Peyer's patch (tissue), 4 donors: ENCODE measurements around the gene NT5DC3.

Experiments
- CTCF ChIP-seq, 6 experiments: fragments of 450-650 bp in 4 of 6; fragments of 200-600 bp in 2 of 6; sonication (generic) in 1 of 6; IDR thresholded peaks; one replicate each; pipeline ENCODE4 v1.5.1; 2017 to 2019; ENCODE audit warnings: antibody characterized with exemption in 6 of 6, mild to moderate bottlenecking in 3 of 6, moderate library complexity in 1 of 6
- POLR2A ChIP-seq, 2 donors: fragments of 450-650 bp; IDR thresholded peaks; one replicate each; pipeline ENCODE4 v1.5.1; 2017; ENCODE audit warnings: antibody characterized with exemption in 2 of 2, mild to moderate bottlenecking in 2 of 2, moderate library complexity in 2 of 2

- TF ChIP-seq CTCF (IDR thresholded peaks at IDR 0.05), result no peak
- no peak for TF ChIP-seq POLR2A (IDR thresholded peaks at IDR 0.05)
Observed at GRCh38 chr12:103773109-103773910, 67.7 kb downstream of the NT5DC3 start.
